ENCODE results near the gene CLASP2.

CLASP2 gene

DNA sequence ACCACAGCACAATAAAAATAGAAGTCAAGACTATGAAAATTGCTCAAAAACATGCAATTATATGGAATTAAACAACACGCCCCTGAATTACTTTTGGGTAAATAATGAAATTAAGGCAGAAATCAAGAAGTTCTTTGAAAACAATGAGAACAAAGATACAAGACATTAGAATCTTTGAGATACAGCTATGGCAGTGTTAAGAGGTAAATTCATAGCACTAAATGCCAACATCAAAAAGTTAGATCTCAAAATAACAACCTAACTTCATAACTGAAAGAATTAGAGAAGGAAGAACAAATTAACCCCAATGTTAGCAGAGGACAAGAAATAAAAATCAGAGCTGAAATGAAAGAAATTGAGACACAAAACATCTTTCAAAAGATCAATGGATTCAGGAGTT is 191.3 kb downstream of the CLASP2 start:
- no peak for TF ChIP-seq ZC3H10 (CRISPR knock-in tag; IDR thresholded peaks at IDR 0.05)
- TF ChIP-seq RARB (CRISPR knock-in tag; IDR thresholded peaks at IDR 0.05): no peak
- TF ChIP-seq OSR1 (CRISPR knock-in tag; IDR thresholded peaks at IDR 0.05): no peak
- TF ChIP-seq BACH2 (CRISPR knock-in tag; IDR thresholded peaks at IDR 0.05; ENCODE audit: borderline replicate concordance): no peak
- no peak for TF ChIP-seq ARNTL (CRISPR knock-in tag; IDR thresholded peaks at IDR 0.05; ENCODE audit: borderline replicate concordance, low read depth)
- no peak for TF ChIP-seq ISL1 (CRISPR knock-in tag; IDR thresholded peaks at IDR 0.05)
- no peak for TF ChIP-seq ZFP30 (CRISPR knock-in tag; IDR thresholded peaks at IDR 0.05)
- TF ChIP-seq, protein P1, sequence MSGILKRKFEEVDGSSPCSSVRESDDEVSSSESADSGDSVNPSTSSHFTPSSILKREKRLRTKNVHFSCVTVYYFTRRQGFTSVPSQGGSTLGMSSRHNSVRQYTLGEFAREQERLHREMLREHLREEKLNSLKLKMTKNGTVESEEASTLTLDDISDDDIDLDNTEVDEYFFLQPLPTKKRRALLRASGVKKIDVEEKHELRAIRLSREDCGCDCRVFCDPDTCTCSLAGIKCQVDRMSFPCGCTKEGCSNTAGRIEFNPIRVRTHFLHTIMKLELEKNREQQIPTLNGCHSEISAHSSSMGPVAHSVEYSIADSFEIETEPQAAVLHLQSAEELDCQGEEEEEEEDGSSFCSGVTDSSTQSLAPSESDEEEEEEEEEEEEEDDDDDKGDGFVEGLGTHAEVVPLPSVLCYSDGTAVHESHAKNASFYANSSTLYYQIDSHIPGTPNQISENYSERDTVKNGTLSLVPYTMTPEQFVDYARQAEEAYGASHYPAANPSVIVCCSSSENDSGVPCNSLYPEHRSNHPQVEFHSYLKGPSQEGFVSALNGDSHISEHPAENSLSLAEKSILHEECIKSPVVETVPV (CRISPR knock-in tag; IDR thresholded peaks at IDR 0.05): no peak
- no peak for TF ChIP-seq CSDC2 (CRISPR knock-in tag; IDR thresholded peaks at IDR 0.05)
- TF ChIP-seq, protein P2, sequence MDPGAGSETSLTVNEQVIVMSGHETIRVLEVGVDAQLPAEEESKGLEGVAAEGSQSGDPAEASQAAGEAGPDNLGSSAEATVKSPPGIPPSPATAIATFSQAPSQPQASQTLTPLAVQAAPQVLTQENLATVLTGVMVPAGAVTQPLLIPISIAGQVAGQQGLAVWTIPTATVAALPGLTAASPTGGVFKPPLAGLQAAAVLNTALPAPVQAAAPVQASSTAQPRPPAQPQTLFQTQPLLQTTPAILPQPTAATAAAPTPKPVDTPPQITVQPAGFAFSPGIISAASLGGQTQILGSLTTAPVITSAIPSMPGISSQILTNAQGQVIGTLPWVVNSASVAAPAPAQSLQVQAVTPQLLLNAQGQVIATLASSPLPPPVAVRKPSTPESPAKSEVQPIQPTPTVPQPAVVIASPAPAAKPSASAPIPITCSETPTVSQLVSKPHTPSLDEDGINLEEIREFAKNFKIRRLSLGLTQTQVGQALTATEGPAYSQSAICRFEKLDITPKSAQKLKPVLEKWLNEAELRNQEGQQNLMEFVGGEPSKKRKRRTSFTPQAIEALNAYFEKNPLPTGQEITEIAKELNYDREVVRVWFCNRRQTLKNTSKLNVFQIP (CRISPR knock-in tag; IDR thresholded peaks at IDR 0.05; ENCODE audit: borderline replicate concordance, low read depth): no peak
- no peak for TF ChIP-seq ZNF70 (CRISPR knock-in tag; IDR thresholded peaks at IDR 0.05)
- TF ChIP-seq, protein P3, sequence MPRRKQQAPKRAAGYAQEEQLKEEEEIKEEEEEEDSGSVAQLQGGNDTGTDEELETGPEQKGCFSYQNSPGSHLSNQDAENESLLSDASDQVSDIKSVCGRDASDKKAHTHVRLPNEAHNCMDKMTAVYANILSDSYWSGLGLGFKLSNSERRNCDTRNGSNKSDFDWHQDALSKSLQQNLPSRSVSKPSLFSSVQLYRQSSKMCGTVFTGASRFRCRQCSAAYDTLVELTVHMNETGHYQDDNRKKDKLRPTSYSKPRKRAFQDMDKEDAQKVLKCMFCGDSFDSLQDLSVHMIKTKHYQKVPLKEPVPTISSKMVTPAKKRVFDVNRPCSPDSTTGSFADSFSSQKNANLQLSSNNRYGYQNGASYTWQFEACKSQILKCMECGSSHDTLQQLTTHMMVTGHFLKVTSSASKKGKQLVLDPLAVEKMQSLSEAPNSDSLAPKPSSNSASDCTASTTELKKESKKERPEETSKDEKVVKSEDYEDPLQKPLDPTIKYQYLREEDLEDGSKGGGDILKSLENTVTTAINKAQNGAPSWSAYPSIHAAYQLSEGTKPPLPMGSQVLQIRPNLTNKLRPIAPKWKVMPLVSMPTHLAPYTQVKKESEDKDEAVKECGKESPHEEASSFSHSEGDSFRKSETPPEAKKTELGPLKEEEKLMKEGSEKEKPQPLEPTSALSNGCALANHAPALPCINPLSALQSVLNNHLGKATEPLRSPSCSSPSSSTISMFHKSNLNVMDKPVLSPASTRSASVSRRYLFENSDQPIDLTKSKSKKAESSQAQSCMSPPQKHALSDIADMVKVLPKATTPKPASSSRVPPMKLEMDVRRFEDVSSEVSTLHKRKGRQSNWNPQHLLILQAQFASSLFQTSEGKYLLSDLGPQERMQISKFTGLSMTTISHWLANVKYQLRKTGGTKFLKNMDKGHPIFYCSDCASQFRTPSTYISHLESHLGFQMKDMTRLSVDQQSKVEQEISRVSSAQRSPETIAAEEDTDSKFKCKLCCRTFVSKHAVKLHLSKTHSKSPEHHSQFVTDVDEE (CRISPR knock-in tag; IDR thresholded peaks at IDR 0.05): no peak
- TF ChIP-seq GLIS3 (CRISPR knock-in tag; IDR thresholded peaks at IDR 0.05): no peak
- TF ChIP-seq ESRRG (CRISPR knock-in tag; IDR thresholded peaks at IDR 0.05): no peak
- TF ChIP-seq SNAI2 (CRISPR knock-in tag; IDR thresholded peaks at IDR 0.05): no peak
- TF ChIP-seq, protein P4, sequence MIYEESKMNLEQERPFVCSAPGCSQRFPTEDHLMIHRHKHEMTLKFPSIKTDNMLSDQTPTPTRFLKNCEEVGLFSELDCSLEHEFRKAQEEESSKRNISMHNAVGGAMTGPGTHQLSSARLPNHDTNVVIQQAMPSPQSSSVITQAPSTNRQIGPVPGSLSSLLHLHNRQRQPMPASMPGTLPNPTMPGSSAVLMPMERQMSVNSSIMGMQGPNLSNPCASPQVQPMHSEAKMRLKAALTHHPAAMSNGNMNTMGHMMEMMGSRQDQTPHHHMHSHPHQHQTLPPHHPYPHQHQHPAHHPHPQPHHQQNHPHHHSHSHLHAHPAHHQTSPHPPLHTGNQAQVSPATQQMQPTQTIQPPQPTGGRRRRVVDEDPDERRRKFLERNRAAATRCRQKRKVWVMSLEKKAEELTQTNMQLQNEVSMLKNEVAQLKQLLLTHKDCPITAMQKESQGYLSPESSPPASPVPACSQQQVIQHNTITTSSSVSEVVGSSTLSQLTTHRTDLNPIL (CRISPR knock-in tag; IDR thresholded peaks at IDR 0.05; ENCODE audit: low read depth): no peak
- no peak for TF ChIP-seq ZNF565 (CRISPR knock-in tag; conservative IDR thresholded peaks at IDR 0.05; ENCODE audit: low read depth)
- TF ChIP-seq, protein P5, sequence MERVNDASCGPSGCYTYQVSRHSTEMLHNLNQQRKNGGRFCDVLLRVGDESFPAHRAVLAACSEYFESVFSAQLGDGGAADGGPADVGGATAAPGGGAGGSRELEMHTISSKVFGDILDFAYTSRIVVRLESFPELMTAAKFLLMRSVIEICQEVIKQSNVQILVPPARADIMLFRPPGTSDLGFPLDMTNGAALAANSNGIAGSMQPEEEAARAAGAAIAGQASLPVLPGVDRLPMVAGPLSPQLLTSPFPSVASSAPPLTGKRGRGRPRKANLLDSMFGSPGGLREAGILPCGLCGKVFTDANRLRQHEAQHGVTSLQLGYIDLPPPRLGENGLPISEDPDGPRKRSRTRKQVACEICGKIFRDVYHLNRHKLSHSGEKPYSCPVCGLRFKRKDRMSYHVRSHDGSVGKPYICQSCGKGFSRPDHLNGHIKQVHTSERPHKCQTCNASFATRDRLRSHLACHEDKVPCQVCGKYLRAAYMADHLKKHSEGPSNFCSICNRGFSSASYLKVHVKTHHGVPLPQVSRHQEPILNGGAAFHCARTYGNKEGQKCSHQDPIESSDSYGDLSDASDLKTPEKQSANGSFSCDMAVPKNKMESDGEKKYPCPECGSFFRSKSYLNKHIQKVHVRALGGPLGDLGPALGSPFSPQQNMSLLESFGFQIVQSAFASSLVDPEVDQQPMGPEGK (CRISPR knock-in tag; IDR thresholded peaks at IDR 0.05; ENCODE audit: borderline replicate concordance): no peak
- no peak for TF ChIP-seq TCF4 (CRISPR knock-in tag; IDR thresholded peaks at IDR 0.05; ENCODE audit: borderline replicate concordance)
- ATAC-seq: no peak

DNA sequence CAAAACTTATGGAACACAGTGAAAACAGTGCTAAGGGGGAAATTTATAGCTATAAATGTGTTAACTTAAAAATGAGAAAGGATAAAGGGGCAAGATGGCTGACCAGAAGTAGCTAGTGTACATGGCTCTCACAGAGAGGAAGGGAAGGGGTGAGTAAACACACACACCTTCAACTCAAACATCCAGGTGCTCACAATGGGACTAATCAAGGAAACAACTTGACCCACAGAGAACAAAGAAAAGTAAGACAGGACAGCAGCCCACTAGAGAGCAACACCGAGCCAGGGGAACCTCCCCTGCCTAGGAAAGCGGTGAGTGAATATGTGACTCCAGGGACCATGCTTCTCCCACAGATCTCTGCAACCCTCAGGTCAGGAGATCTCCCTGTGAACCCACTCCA is 192.8 kb downstream of the CLASP2 start:
- TF ChIP-seq ARNTL (CRISPR knock-in tag; IDR thresholded peaks at IDR 0.05; ENCODE audit: borderline replicate concordance, low read depth) (no peak), PPARA (CRISPR knock-in tag; IDR thresholded peaks at IDR 0.05; ENCODE audit: borderline replicate concordance) (no peak), ZFP30 (CRISPR knock-in tag; IDR thresholded peaks at IDR 0.05) (no peak), ZNF70 (CRISPR knock-in tag; IDR thresholded peaks at IDR 0.05) (no peak), TCF4 (CRISPR knock-in tag; IDR thresholded peaks at IDR 0.05; ENCODE audit: borderline replicate concordance) (no peak), CSDC2 (CRISPR knock-in tag; IDR thresholded peaks at IDR 0.05) (no peak), TOX (CRISPR knock-in tag; IDR thresholded peaks at IDR 0.05; ENCODE audit: borderline replicate concordance) (no peak), RARB (CRISPR knock-in tag; IDR thresholded peaks at IDR 0.05) (no peak), ESRRG (CRISPR knock-in tag; IDR thresholded peaks at IDR 0.05) (no peak), GLIS3 (CRISPR knock-in tag; IDR thresholded peaks at IDR 0.05) (no peak), SNAI2 (CRISPR knock-in tag; IDR thresholded peaks at IDR 0.05) (no peak), ZNF8 (CRISPR knock-in tag; IDR thresholded peaks at IDR 0.05) (no peak), ZFP3 (CRISPR knock-in tag; IDR thresholded peaks at IDR 0.05) (no peak)
- TF ChIP-seq, protein P3 (CRISPR knock-in tag; IDR thresholded peaks at IDR 0.05): no peak
- ATAC-seq: no peak

All from SK-N-SH treated with all-trans-retinoic acid at 6 μM for 48 hours (cell line).